HG02885 (cell line): Measurements from ENCODE around the gene SAXO1.

Experiments used
- ATAC-seq: cut with Tn5 transposase; IDR thresholded peaks from one replicate; pipeline ENCODE4 v1.9.1; 2021; ENCODE audit warnings: mild to moderate bottlenecking; ENCODE audit not compliant: unreplicated experiment, poor library complexity

Gene SAXO1

GRCh38 chr9:18922161-18922885 lies 110.7 kb downstream of the SAXO1 start:
- ATAC-seq: no peak

GRCh38 chr9:18921366-18922075 lies 111.5 kb downstream of the SAXO1 start:
- ATAC-seq: no peak

- ATAC-seq: no peak
Measured at GRCh38 chr9:18920141-18921084, 112.6 kb downstream of the SAXO1 start.

- no peak for ATAC-seq
Measured at GRCh38 chr9:18911714-18912342, 121.2 kb downstream of the SAXO1 start.

GRCh38 chr9:18910916-18911315 lies 122.1 kb downstream of the SAXO1 start:
- no peak for ATAC-seq

- ATAC-seq: no peak
Measured at GRCh38 chr9:18910435-18910834, 122.6 kb downstream of the SAXO1 start.

- ATAC-seq: no peak
Measured at GRCh38 chr9:18909140-18910018, 123.6 kb downstream of the SAXO1 start.

- ATAC-seq: no peak
Measured at GRCh38 chr9:18907927-18908625, 124.9 kb downstream of the SAXO1 start.

GRCh38 chr9:18906656-18907395 lies 126.2 kb downstream of the SAXO1 start:
- no peak for ATAC-seq

- ATAC-seq: no peak
Measured at GRCh38 chr9:18905883-18906629, 127.0 kb downstream of the SAXO1 start.

GRCh38 chr9:18905028-18905882 lies 127.8 kb downstream of the SAXO1 start:
- ATAC-seq: no peak

- ATAC-seq: no peak
Measured at GRCh38 chr9:18903450-18903849, 129.6 kb downstream of the SAXO1 start.

GRCh38 chr9:18896531-18897179 lies 136.4 kb downstream of the SAXO1 start:
- no peak for ATAC-seq

GRCh38 chr9:18896004-18896403 lies 137.0 kb downstream of the SAXO1 start:
- ATAC-seq: no peak

- no peak for ATAC-seq
Measured at GRCh38 chr9:18893491-18893890, 139.5 kb downstream of the SAXO1 start.

- no peak for ATAC-seq
Measured at GRCh38 chr9:18893046-18893445, 140.0 kb downstream of the SAXO1 start.
